GM19438 (cell line): ENCODE results near the gene SOX13.

Source experiments
- ATAC-seq: cut with Tn5 transposase; IDR thresholded peaks from one replicate; pipeline ENCODE4 v1.9.1; 2021; ENCODE audit warnings: low read depth; ENCODE audit not compliant: unreplicated experiment

The SOX13 gene

GRCh38 chr1:204103431-204103741, 30.5 kb downstream of the SOX13 start:
- no peak for ATAC-seq

GRCh38 chr1:204104331-204105130, 31.6 kb downstream of the SOX13 start:
- ATAC-seq, result no peak

GRCh38 chr1:204105131-204105515, 32.2 kb downstream of the SOX13 start:
- no peak for ATAC-seq

- no peak for ATAC-seq
Observed at GRCh38 chr1:204106825-204107224, 33.9 kb downstream of the SOX13 start.

GRCh38 chr1:204107892-204108291, 35.0 kb downstream of the SOX13 start:
- no peak for ATAC-seq

GRCh38 chr1:204108312-204109141, 35.6 kb downstream of the SOX13 start:
- no peak for ATAC-seq

GRCh38 chr1:204110894-204111633, 38.1 kb downstream of the SOX13 start:
- ATAC-seq, result no peak

GRCh38 chr1:204112876-204113730, 40.2 kb downstream of the SOX13 start:
- no peak for ATAC-seq

GRCh38 chr1:204113896-204114295, 41.0 kb downstream of the SOX13 start:
- ATAC-seq, result no peak

GRCh38 chr1:204114606-204115005, 41.7 kb downstream of the SOX13 start:
- no peak for ATAC-seq

- ATAC-seq, result no peak
Observed at GRCh38 chr1:204115116-204115515, 42.2 kb downstream of the SOX13 start.

- no peak for ATAC-seq
Observed at GRCh38 chr1:204116539-204116938, 43.6 kb downstream of the SOX13 start.

- ATAC-seq, result no peak
Observed at GRCh38 chr1:204121840-204122555, 49.1 kb downstream of the SOX13 start.

GRCh38 chr1:204123376-204123775, 50.5 kb downstream of the SOX13 start:
- no peak for ATAC-seq

GRCh38 chr1:204124639-204125038, 51.7 kb downstream of the SOX13 start:
- ATAC-seq, result no peak

- ATAC-seq, result no peak
Observed at GRCh38 chr1:204125759-204126351, 52.9 kb downstream of the SOX13 start.

GRCh38 chr1:204126386-204126785, 53.5 kb downstream of the SOX13 start:
- no peak for ATAC-seq

GRCh38 chr1:204126956-204127355, 54.0 kb downstream of the SOX13 start:
- no peak for ATAC-seq

- no peak for ATAC-seq
Observed at GRCh38 chr1:204127597-204128242, 54.8 kb downstream of the SOX13 start.
